Stimulated activated CD8-positive, alpha-beta memory T cell treated with anti-CD3 and anti-CD28 coated beads, Interleukin-7, amount 100 ng/mL, for 4 hours (primary cell): ENCODE measurements around the gene COLEC12.

Experiments
- DNase-seq, 2 donors: peaks; one replicate each; pipeline ENCODE4 v3.0.0-alpha.2; 2020; ENCODE audit warnings: low read depth in 2 of 2

The COLEC12 gene

DNA sequence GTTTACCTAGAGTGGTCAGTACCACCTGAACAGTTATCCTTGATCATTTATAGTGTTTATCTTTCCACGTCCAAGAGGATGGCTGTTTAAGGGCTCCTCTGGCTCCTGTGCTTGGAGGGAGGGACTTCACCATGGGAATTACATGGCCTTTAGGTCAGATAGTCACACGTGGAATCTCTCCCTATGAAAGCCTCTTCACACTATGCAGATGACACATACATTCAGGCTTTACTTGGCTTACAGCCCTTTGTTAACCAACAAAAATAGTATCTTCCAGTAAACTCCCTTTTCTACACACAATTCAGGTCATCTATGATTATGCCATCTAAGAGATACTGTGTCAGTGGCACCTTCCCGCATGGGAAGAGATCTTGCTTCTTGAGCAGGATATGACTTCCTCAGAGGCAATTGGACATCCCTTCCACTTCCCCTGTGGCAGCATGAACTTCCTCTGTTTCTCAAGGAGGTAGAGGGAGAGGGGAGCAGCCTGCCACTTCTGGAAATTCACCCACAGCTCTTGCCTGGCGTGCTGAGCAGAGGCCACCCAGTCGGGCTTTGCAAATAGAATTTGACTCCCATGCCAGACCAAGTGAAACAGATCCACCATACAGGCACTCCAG lies 53.5 kb downstream of the COLEC12 start:
- no peak for DNase-seq

- DNase-seq, result no peak
These were observed 55.4 kb downstream of the COLEC12 start for GRCh38 chr18:445055-445454.

DNA sequence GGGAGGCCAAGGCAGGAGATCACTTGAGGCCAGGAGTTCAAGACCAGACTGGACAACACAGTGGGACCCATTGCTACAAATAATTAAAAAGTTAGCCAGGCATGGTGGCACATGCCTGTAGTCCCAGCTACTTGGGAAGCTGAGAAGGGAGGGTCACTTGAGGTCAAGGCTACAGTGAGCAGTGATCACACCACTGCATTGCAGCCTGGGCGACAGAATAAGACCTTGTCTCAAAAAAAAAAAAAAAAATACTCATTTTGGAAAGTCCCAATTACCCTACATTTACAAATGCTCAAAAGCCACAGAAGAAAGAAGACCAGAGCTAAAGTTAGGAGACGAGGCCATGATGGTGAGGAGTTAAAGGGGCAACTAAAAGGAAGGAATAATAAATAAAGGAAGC lies 61.9 kb downstream of the COLEC12 start:
- no peak for DNase-seq

DNA sequence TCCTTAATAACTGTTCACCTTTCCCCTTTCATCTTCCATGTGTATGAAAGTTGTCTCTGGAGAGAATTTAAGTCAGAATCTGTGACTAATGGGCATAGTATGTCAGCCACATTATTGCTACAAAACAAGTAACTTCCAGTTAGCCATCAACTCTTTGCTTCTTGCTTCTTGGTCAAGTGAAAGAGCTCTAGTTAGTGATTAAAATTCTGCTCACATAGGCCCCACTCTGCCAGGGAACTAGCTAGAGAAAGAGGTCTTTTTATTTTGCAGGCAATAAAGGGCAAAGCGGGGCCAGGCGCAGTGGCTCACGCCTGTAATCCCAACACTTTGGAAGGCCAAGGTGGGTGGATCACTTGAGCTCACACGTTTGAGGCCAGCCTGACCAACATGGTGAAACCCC lies 64.6 kb downstream of the COLEC12 start:
- no peak for DNase-seq

- DNase-seq, result no peak
These were observed 66.1 kb downstream of the COLEC12 start for GRCh38 chr18:434410-434809.

DNA sequence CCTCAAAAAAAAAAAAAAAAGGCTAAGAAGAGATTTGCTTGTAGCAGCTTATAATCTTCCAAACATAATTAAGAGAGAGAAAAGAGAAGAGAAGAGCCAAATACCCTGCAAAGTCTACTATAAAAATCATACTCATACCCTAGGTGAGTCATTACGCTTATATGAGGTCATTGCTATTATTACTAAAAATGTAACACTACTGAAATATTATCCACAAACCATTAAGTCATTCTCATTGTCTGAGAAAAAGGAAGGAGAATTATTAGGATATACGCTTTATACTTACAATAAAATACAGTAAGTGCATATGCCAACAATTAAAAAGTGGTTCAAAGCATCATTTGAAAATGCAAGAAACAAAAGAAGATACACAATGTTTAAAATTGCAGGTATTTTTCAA lies 66.5 kb downstream of the COLEC12 start:
- no peak for DNase-seq

DNA sequence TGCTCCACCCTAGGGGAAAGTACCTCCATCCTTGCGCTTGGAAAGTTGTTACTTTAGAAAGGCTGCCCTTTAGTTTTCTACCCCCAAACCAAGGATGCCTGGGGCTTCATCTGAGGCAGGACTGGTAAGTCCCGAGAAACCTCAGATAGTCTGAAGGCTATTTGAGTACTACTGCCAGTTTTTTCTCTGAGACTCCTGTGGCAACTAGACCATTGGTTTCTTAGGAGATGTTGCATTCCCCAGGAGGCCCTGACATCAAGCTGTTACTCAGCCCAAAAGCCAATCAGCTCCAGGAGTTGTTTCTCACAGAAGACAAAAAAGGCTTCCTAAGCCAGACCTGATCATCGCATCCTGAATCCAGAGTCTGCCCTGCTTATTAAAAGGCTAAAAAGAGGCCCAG lies 67.2 kb downstream of the COLEC12 start:
- DNase-seq, result no peak

GRCh38 chr18:432791-433190 lies 67.7 kb downstream of the COLEC12 start:
- no peak for DNase-seq

GRCh38 chr18:429030-429429 lies 71.5 kb downstream of the COLEC12 start:
- no peak for DNase-seq

- DNase-seq, result no peak
These were observed 73.5 kb downstream of the COLEC12 start for GRCh38 chr18:427005-427404.

DNA sequence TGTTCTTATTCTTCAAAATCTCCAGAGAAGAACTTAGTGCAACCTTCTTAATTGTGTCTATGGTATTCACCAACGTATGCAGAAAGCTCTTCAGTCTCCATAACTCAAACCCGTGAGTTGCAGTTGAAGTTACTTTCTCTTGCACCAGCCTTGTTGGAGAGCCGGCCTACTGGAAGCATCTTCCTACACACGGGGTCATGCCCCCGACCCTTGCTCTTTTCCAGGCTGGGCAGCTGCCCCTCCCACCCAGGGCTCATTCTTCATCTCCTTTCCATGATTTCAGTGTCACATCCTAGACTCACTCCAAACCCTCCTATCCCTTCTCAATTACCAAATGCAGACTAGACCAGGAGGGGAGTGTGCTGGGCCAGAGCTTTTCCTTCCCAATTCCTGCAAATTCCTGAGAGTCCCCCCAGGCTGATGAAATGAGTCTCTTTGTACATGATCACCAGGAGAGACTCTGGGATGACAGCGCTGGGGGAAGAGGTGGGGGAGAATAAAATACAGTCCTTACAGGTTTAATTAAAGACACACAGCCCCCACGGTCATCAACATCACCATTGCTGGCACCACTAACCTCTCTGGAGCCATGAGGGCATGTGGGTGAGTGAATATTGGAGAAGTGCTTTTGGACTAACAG lies 75.3 kb downstream of the COLEC12 start:
- no peak for DNase-seq

DNA sequence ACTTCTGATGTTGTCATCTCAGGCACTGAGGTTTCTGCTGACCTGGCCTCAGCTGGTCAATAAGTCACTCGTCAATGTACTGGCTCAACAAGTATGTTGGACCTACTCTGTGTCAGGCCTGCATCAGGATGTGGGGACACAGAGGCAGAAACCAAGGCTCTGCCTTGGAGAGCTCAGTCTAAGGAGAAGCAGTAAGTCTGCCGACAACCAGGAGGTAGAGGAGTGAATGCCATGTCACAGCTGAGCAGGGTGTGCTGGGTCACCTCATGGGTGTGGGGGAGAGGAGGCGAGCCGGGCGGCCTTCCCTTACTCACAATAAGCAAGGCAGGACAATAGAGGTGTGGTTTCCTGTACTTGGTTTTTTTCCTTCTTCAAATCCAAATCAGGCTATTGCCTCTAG lies 75.8 kb downstream of the COLEC12 start:
- no peak for DNase-seq

- no peak for DNase-seq
These were observed 76.3 kb downstream of the COLEC12 start for GRCh38 chr18:424071-424661.

- no peak for DNase-seq
These were observed 77.5 kb downstream of the COLEC12 start for GRCh38 chr18:422966-423365.

DNA sequence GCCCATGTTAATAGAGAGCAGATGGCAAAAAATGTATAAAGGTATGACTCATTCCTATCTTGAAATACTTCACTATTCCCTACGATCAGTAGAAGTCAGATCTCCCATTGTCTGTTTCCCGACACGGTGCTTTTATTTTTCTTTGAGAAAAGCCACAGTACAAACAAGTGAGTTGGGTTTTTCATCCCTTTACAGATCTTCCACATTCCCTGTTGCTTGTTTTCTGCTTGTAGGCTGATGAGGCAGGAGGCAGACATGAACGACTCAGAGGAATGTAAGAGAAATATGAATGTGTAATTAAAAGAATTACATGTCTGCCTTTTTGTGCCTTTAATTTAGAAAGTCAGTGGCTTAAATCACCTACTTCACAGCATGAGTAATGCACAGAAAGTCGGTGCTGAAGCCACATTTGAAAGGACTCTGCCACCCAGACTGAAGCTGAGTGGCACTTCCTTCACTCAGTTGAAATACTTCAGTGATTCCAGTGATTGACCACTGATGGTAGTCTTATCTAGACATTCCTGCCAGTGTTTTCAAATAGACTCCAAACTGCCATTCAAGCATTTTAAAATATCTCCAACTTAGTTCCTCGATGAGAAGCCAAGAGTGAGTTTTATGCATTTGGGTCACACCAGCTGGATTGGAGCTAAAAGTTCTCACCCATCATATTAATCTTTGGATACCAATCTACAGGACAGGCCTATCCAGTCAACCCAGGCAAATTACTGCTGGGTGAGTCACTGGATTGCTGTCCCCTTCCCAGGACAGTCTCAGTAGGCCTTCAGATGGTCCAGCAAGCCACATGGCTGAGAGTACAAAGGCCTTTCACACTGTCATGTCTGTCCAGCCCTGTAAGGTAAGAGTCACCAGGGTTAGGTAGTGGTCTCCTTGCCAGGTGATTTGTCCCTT lies 79.0 kb downstream of the COLEC12 start:
- DNase-seq, result no peak

- no peak for DNase-seq
These were observed 79.7 kb downstream of the COLEC12 start for GRCh38 chr18:420661-421246.

- DNase-seq, result no peak
These were observed 80.8 kb downstream of the COLEC12 start for GRCh38 chr18:419541-420175.

GRCh38 chr18:417495-417894 lies 83.0 kb downstream of the COLEC12 start:
- no peak for DNase-seq

- no peak for DNase-seq
These were observed 83.6 kb downstream of the COLEC12 start for GRCh38 chr18:416930-417329.

DNA sequence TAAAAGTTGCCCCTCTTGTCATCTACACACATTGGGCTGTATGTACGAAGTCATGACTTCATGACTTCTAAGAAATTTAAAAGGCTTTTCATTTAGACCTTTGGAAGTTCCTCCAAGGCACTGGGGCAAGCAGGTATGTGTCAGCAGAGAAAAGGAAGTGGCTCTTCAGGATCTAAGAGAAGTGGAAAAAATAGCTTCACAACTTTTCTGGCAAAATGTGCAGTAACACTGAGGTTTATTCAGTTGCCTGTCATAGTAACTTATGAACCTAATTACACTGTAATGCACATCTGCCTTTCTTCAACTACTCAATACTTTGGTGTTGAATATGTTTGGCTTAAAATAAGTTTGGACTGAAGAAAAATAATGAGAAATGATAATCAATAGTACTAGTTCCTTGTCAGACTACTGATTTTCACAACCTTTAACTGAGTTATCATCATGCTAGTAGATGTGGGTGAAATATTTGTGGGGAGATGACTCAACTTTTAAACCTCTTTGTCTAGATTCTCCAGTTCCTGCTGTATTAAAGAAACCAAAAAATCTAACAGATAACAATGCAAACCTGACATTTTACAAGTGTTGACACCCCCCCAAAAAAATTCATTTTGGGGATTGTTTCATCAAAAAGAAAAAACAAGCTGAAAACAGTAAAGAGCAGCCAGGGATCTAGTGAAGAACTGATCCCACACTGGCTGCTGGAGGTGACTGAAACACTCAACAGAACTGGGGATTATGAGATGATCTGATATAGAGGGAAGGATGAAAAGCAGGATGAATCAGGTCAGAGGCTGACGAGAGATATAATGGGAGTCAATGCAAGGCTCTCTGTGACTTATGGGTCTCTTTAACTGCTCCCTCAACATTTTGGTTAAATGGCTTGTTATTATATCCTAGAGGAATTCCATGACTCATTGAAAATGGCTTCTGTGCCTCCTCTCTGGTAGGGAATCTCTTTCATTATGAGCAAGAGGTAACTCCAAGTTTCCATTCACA lies 84.6 kb downstream of the COLEC12 start:
- DNase-seq, result no peak
